Measurements from ENCODE around the gene FANCD2OS.
"Not testable (repeated sequence)": the region's sequence is repeated elsewhere in the genome, so short reads cannot be mapped to it uniquely, and the experiment has no call there.

Gene FANCD2OS

DNA sequence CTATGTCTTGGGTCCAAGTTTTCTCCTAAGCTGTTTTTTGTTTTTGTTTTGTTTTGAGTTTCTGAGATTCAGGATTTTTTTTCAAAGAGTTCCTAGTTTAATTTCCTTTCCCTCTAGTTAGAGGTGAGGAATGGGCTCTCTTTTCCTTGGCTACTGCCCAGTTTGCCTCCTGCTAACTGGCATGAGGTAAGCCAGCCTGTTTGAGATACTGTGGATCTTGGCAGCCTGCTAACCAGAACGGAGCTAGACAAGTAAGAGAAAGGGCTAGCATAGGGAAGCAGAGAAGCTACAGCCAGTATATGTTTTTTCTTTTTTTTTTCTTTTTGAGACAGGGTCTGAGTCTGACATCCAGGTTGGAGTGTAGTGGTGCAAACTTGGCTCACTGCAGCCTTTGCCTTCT lies 17.3 kb downstream of the FANCD2OS start:
- DNase-seq = not testable (repeated sequence)

DNA sequence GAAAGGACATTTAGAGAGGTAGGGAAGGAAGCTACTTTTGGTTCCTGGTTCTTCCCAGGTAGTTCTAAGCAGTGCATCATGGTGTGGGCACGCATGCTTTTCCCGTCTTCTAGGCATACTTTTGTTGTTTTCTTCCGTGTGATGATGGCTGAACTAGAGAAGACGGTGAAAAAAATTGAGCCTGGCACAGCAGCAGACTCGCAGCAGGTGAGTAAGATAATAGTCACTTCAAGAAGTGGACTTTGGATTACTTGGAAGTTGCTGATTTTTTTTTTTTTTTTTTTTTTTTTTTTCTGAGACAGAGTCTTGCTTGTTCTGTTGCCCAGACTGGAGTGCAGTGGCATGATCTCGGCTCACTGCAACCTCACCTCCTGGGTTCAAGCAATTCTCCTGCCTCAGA lies 17.9 kb downstream of the FANCD2OS start:
- no peak for DNase-seq

DNA sequence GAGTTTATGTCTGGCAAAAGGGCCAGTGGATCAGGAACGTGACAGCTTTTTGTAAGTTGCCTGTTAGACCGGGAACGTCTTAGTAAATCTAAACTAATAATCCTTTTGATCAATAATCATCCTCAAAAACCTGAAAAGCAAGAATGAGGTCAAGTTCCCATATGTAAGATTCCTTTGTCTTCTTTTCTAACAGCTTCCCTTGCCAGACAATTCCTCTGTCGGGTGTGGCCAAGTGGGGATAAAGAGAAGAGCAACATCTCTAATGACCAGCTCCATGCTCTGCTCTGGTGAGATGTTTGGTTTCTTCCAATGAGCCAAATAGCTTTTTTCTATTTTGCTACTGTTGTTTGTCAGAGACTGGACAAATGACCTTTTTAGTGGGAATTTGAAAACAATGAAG lies 19.8 kb downstream of the FANCD2OS start:
- no peak for DNase-seq

- DNase-seq = no peak
Observed at GRCh38 chr3:10085738-10086137, 22.3 kb downstream of the FANCD2OS start.

- DNase-seq = no peak
Observed at GRCh38 chr3:10081871-10082270, 26.2 kb downstream of the FANCD2OS start.

DNA sequence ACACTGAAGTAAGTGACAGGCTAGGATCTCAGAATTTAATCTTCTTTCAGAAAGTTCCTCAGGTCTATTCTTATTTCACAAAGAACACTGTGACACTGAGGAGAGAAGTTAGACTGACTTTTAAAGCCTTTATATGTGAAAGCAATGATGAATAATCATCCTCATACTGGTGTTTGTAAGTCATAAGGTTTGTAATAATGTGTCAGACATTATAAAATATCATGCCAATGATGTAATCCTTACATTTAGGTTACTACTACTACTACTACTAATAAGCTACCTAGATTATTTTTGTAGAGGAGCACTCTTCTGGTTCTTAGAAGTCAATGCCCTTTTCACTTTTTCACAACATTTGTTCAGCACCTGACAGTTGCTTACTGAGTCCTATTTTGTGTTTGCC lies 33.4 kb downstream of the FANCD2OS start:
- no peak for DNase-seq

GRCh38 chr3:10070077-10070476 lies 38.0 kb downstream of the FANCD2OS start:
- DNase-seq = not testable (repeated sequence)

DNA sequence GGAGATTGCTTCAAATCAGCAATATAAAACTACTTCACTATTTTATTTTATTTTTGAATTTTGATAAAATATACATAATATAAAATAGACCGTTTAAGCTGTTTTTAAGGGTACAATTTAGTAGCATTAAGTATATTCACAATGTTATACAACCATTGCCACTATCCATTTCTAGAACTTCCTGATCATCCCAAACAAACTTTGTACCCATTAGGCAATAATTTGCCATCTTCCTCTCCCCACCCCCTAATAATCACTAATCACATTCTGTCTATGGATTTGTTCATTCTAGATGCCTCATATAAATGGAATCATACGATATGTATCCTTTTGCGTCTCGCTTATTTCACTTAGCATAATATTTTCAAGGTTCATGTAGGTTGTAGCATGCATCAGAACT lies 53.0 kb downstream of the FANCD2OS start:
- no peak for DNase-seq
